MM.1S (cell line): Measurements from ENCODE around the gene CLASP1.

Source experiments
- EZH2 ChIP-seq: fragments of 300-600 bp; sonication (generic); optimal IDR thresholded peaks from 2 replicates; pipeline ENCODE3; 2017; ENCODE audit warnings: low read depth, mild to moderate bottlenecking, antibody characterized with exemption, low read length, mixed read lengths
- TF ChIP-seq, protein P1 (sequence below): fragments of 300-600 bp; sonication (generic); IDR thresholded peaks from 2 replicates; pipeline ENCODE4 v1.5.1; 2016; ENCODE audit warnings: antibody characterized with exemption, low read length, mixed read lengths

DNA sequence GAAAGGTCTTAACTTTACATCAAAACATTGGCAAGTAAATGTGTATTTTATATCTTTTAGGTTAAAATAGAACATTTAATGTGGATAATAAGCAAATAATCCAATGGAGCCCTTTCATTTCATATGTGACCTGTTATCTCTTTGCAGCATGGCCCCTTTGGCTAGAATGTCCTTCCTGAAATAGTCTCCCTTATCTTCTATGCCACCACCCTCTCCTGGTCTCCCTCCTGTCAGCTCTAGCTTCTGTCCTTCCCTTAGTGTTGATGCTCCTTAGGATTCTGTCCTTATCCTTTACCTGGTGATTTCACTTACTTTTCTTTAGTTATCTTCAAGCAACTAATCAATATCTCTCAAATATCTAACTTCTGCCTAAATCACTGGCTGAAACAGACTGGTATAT, 277.2 kb downstream of the CLASP1 start:
- TF ChIP-seq, protein P1, sequence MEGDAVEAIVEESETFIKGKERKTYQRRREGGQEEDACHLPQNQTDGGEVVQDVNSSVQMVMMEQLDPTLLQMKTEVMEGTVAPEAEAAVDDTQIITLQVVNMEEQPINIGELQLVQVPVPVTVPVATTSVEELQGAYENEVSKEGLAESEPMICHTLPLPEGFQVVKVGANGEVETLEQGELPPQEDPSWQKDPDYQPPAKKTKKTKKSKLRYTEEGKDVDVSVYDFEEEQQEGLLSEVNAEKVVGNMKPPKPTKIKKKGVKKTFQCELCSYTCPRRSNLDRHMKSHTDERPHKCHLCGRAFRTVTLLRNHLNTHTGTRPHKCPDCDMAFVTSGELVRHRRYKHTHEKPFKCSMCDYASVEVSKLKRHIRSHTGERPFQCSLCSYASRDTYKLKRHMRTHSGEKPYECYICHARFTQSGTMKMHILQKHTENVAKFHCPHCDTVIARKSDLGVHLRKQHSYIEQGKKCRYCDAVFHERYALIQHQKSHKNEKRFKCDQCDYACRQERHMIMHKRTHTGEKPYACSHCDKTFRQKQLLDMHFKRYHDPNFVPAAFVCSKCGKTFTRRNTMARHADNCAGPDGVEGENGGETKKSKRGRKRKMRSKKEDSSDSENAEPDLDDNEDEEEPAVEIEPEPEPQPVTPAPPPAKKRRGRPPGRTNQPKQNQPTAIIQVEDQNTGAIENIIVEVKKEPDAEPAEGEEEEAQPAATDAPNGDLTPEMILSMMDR = no peak
- no peak for TF ChIP-seq EZH2
